Measurements from ENCODE around the gene SPINK4. TPM values are rescaled to one million over a fixed set of nuclear protein-coding genes. Genes with fewer than 3 reads are reported as not detected.

Gene SPINK4
- total and polyA plus RNA-seq, 2 donors (not counting 1 experiment from before 2014, with no cell fraction given), result not detected

Other genes starting within 250 kb of the SPINK4 start
- 28.9 and 30.9 TPM in 2 replicates for gene APTX, start 238.5 kb upstream of the SPINK4 start, total RNA-seq
- gene APTX, start 238.5 kb upstream of the SPINK4 start, polyA plus RNA-seq, result 11.8 and 22.7 TPM in 2 replicates
- 66.6 and 68.6 TPM in 2 replicates for gene DNAJA1, start 214.9 kb upstream of the SPINK4 start, total RNA-seq
- gene DNAJA1, start 214.9 kb upstream of the SPINK4 start, polyA plus RNA-seq, result 104 and 206 TPM in 2 replicates
- gene SMU1, start 163.5 kb upstream of the SPINK4 start, total RNA-seq, result 26.3 and 27.4 TPM in 2 replicates
- 6.2 and 7.7 TPM in 2 replicates for gene SMU1, start 163.5 kb upstream of the SPINK4 start, polyA plus RNA-seq
- 197 and 201 TPM in 2 replicates for gene B4GALT1, start 72.8 kb upstream of the SPINK4 start, total RNA-seq
- gene B4GALT1, start 72.8 kb upstream of the SPINK4 start, polyA plus RNA-seq, result 49.2 and 69.0 TPM in 2 replicates
- gene BAG1, start 24.5 kb downstream of the SPINK4 start, total RNA-seq, result 53.8 and 60.2 TPM in 2 replicates
- gene BAG1, start 24.5 kb downstream of the SPINK4 start, polyA plus RNA-seq, result 19.7 and 42.8 TPM in 2 replicates
- gene CHMP5, start 24.9 kb downstream of the SPINK4 start, total RNA-seq, result 28.2 and 29.7 TPM in 2 replicates
- 15.3 and 20.4 TPM in 2 replicates for gene CHMP5, start 24.9 kb downstream of the SPINK4 start, polyA plus RNA-seq
- gene NFX1, start 50.3 kb downstream of the SPINK4 start, total RNA-seq, result 76.3 and 81.5 TPM in 2 replicates
- 61.3 and 67.6 TPM in 2 replicates for gene NFX1, start 50.3 kb downstream of the SPINK4 start, polyA plus RNA-seq
- gene AQP7, start 162.4 kb downstream of the SPINK4 start, total RNA-seq, result 0.49 TPM in 1 of 2 replicates, not detected in the other
- gene AQP7, start 162.4 kb downstream of the SPINK4 start, polyA plus RNA-seq, result not detected in 2 replicates
- 1.4 and 1.8 TPM in 2 replicates for gene AQP3, start 207.4 kb downstream of the SPINK4 start, total RNA-seq
- 10.0 and 11.4 TPM in 2 replicates for gene AQP3, start 207.4 kb downstream of the SPINK4 start, polyA plus RNA-seq
- gene NOL6, start 233.8 kb downstream of the SPINK4 start, total RNA-seq, result 31.8 and 31.9 TPM in 2 replicates
- gene NOL6, start 233.8 kb downstream of the SPINK4 start, polyA plus RNA-seq, result 36.5 and 40.1 TPM in 2 replicates